B cell (primary cell): ENCODE results near the gene RNLS.

Experiments
- EZH2 ChIP-seq: IDR thresholded peaks from 2 replicates; pipeline ENCODE4 v1.6.1; 2012; ENCODE audit warnings: borderline replicate concordance, low read depth, mild to moderate bottlenecking, moderate library complexity, low read length; ENCODE audit not compliant: insufficient read depth, poor library complexity, severe bottlenecking
- TF ChIP-seq, protein P1 (sequence below): fragments of 200-600 bp; IDR thresholded peaks from one replicate; pipeline ENCODE4 v1.8.0; 2022; ENCODE audit warnings: antibody characterized with exemption, mild to moderate bottlenecking

DNA sequence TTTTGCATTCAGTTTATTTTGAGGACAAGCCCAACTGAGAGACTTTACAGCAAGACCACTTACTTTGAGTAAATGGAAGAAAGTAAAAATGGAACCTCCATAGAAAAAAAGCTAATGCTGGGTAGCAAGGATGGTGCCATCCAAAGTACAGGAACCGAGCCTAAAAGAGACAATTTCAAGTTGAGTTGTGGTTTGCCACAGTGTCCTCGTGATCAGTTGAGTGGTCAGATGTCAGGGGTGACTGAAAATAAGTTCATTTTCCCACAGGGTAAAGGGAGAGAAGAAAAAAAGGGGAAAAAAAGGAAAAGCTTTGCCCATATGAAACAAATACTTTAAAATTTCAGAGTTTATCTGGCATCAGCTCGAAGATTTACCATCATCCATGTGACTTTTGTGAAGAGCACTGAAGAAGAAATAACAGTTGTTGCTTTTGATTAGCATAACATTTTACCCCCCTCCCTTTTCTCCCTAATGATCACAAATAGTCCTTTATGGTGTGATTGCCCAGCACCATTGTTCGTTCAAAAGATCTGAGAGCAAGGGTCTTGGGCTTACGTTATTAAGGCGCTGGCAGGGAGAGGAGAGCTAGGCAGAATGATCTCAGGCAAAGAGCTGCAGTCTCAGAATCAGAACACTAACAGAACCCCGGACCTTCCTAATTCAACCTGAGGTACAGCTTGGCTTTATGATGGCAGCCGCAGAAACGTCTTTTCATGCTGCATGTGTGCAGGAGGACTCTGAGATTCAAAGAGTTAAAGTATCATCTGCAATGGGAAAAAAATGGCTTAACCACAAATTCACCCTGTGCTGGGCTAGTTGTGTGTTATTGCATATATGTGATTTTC lies 338.1 kb downstream of the RNLS start:
- no peak for TF ChIP-seq EZH2
- TF ChIP-seq, protein P1, sequence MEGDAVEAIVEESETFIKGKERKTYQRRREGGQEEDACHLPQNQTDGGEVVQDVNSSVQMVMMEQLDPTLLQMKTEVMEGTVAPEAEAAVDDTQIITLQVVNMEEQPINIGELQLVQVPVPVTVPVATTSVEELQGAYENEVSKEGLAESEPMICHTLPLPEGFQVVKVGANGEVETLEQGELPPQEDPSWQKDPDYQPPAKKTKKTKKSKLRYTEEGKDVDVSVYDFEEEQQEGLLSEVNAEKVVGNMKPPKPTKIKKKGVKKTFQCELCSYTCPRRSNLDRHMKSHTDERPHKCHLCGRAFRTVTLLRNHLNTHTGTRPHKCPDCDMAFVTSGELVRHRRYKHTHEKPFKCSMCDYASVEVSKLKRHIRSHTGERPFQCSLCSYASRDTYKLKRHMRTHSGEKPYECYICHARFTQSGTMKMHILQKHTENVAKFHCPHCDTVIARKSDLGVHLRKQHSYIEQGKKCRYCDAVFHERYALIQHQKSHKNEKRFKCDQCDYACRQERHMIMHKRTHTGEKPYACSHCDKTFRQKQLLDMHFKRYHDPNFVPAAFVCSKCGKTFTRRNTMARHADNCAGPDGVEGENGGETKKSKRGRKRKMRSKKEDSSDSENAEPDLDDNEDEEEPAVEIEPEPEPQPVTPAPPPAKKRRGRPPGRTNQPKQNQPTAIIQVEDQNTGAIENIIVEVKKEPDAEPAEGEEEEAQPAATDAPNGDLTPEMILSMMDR = no peak
